Ureter (tissue), 1 donor: ENCODE measurements around the gene FOXN3. TPM values are rescaled to one million over a fixed set of nuclear protein-coding genes. Genes with fewer than 3 reads are reported as not detected.

Source experiments
- DNase-seq: peaks from one replicate; pipeline ENCODE4 v3.0.0-alpha.2; 2020; ENCODE audit warnings: low spot score
- total RNA-seq: library from RNA; stranded (reverse); gene quantifications from one replicate; pipeline ENCODE4 v1.2.4, GENCODE V29; 2023
- donor health status: DM: yes; HTN: yes; CAD: no.

FOXN3 gene
- total RNA-seq, 1 donor from 2014 or later: 91.7 TPM

DNA sequence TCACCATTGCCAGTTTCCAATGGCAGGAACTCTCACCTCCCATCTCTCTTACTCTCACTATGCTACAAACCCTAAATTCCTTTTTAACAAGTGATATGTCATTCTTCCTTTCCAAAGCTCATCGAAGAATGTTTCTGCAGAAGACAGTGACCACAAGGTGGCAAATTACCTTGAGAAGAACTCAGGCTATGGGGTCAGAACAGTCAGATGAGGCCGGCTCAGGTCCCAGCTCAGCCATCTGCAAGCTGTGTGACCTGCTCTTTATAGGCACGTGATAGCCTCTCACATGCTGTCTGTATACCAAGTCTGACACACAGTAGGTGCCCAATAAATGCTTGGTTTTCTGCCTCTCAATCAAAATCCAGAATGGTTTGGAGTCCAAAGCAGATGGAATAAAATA, 80.7 kb downstream of the FOXN3 start:
- no peak for DNase-seq

DNA sequence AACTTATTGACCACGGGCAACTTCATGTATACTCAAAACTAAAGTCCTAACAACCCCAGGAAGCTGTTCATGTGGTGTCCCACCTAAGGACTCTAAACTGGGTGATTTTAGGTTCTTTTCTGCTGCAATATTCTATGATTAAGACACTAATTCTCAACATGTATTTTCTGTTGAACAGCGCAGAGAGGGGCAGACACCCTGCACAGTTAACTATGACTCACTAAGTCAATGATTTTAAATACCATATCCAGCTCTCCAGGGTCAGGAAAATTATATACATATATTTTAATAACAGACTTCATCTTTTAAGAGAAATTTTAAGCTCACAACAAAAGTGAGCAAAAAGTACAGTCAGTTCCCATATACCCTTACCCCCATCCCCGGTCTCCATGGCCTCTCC, 85.0 kb downstream of the FOXN3 start:
- no peak for DNase-seq

DNA sequence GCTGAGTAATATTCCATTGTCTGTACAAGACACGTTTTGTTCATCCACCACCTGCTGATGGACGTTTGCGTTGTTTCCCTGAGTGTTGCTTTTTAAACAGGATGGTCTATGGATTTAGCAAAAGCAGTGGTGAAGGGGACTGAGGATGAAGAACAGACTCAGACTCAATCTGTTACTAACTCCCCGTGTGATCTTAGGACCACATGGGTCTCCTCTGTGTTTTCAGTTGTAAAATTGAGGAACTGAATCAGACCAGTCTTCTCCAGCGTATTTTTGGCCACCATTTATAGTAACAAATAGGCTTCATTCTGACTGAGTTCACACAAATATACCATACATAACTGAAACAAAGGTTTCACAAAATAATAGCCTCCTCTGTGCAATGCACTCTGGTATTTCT, 85.6 kb downstream of the FOXN3 start:
- no peak for DNase-seq

DNA sequence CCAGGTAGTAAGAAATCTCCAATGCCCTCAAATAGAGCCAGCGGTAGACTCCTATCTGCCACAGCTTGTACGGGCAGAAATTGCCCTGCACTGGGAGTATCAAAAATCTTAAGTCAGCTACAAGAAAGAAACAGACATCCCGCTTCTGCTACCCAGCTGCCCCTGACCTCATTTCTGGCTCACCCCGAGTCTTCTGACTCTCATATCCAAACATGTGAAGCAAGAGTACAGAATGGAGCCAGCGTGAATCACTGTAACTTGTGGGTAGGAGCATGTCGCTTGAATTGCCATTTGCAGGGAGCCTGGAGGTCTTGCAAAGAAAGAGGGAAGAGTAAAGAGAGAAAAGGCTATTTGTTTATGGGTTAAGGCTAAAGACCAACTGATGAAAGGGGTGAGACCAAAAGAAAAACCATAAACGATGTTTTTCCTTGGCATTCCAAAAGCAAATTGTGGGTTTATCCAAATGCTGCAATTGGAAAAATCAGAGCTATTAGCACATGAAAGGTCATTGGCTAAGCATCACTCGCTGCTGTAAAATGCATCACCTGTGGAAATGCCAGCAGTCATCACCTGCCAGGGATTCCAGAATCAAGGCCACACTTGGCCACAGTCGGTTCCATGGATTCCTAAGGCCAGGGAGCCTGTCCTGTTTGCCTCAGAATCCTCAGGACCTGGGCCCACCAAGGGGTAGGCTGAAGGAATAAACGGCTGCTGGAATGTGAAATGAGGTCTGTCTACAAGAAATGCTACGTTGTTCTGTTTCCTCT, 86.6 kb downstream of the FOXN3 start:
- DNase-seq: peak; percentile 62

DNA sequence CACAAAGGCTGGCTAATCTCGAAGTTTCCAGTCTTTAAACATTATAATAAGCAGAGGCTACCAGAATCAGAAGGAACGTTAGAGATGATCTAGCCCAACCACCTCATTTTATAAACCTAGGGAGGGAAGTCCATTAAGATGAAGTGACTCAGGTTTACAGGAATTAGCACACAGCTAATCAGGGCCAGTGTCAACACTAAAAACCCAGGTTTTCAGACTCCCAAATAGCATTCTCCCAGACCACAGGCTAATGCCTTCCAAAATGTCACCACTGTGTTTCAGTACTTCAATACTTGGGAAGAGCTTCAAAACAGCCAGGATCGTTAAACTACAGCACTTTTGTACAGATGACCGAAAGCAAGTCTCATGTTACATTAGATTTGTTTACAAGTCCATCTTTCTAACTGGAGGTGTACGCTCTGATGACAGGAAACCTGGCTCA, 89.2 kb downstream of the FOXN3 start:
- DNase-seq: no peak

DNA sequence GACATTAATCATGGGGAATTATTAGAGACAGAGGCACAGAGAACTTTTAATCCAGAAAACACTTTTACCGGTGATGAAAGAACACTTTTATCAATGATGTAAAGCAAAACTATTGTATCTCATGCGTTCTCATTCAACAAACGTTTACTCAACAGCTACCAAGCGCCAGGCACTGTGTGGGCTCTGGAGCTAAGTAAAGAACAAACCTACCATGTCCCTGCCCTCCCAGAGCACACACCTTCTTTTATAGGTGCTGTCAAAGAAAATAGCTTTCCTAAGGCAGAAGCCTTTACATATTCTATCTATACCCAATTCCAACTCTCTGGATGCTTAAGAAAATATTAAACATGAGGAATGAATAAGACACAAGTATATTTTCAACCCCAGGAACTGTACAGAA, 91.1 kb downstream of the FOXN3 start:
- DNase-seq: no peak

DNA sequence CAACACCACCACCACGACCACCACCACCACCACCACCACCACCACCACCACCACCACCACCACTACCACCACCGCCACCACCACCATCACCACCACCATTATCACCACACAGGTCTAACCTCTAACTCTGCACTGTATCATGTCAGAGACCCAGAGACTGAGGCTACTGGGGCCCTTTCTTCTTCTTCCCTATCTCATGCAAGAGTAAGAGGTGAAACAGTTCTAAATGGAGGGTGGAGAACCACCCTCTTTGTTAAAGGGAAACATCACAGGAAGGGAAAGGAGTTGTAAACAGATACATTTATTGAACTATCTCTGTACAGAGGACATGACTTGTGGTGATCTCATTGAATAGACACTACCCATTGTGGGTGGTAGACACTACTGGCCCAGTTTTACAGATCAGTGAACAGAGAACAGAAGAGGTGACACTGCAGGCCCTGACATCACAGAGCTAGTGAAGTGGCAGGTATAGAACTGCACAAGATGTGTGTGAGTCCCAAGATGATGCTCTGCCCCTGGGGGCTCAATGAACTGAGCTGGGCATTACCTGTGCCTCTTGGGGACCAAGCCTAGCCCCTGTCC, 91.6 kb downstream of the FOXN3 start:
- DNase-seq: no peak

DNA sequence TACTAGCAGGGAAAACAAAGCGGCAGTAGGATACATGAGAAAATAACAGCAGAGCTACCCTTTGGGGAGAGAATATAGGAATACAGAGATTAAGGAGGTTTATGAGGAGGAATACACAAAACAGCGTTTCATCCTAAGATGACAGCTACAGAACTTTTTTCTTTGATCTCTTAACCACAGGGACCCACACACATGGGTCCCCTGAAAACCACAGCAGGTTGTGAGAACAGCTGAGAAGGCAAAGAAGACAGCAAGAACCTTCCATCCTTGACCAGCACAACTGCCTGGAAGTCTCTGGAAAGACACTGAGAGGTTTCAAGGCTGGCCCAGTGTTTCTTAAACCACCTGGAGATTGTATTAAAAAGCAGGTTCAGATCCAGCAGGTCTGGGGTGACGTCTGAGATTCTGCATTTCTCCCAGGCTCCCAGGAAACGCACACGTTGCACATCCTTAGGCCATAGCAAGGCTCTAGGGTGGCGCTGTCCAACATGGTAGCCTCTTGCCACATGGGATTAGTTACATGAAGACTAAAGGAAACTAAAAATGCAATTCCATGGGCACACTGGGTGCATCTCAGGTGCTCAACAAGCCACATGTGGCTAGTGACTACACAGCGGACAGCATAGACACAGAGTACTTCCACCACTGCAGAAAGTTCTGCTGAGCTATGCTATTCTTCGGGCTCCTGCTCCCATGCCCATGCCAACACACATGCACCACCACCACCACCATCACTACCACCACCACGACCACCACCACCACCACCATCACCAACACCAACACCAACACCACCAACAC, 92.3 kb downstream of the FOXN3 start:
- DNase-seq: no peak

DNA sequence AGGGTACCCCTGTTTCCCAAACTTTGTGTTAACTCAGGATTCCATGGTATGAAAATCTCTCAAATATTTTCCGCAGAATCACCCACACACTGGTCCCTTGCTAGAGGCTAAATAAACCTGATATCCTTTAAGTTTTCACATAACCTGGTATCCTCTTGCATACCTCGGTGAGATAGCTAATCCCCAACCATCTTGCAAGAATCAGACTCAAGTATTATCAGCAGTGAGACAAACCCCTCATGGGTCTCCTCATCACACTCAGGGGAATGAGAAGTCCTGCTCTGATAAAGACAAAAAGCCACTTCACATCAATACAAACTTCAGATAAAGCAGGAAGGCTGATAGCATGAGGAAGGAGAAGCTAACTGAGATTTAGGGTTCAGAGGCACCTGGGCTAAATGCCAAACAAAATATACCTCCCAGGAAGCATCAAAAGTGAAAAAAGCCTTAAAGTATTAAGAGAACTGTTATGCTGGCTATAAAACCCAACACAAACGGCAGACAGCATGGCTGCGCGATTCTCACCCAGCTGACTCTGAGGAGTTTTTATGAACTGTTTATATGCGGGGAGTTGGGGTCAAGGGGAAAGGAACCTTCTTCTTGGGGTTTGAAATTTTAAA, 96.5 kb downstream of the FOXN3 start:
- DNase-seq: no peak

DNA sequence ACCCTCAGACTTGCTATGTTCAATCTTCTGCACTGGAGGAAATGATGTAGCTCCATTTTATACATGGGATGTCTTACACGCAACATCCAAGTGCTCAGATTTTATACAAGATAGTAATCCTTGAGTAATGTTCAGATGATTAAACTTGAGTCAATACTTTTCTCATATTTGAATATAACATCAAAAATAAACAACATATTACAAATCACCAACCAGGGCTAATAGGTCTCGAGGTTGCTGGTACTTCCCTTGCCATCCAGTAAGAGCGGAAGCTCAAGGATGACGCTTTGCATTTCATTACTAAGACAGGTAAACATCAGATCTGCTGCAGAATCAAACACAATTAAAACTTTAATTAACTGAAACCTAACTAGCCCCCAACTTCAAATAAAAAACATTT, 97.3 kb downstream of the FOXN3 start:
- no peak for DNase-seq

DNA sequence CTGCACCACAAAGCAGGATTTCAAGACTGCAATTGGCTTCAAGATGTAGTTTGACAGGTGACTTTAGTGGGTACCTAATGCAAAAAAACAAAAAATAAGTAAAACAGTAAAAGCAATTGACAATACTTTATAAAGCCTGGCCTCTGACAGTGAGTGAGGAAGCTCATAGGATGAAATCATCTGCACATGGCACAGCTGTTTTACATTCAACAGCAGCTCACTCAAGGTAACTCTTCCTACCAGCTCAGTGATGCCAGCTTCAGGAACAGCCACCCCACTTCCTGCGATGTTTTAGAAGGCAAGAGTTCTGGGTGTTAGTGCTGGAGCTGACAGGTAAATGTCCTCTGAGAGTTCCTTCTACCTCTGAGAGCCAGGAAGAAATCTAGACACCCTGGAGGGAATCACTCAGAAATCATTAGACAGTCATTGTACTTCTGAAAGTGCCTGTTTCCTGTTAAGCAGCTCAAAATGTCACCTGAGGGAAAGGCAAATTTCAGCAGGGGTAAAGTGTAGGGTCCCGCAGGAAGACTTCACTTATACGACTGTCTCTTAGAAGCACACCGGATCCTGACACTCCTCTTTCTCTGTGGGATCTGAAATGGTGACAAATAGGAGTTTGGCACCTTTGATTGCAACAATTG, 99.9 kb downstream of the FOXN3 start:
- no peak for DNase-seq

DNA sequence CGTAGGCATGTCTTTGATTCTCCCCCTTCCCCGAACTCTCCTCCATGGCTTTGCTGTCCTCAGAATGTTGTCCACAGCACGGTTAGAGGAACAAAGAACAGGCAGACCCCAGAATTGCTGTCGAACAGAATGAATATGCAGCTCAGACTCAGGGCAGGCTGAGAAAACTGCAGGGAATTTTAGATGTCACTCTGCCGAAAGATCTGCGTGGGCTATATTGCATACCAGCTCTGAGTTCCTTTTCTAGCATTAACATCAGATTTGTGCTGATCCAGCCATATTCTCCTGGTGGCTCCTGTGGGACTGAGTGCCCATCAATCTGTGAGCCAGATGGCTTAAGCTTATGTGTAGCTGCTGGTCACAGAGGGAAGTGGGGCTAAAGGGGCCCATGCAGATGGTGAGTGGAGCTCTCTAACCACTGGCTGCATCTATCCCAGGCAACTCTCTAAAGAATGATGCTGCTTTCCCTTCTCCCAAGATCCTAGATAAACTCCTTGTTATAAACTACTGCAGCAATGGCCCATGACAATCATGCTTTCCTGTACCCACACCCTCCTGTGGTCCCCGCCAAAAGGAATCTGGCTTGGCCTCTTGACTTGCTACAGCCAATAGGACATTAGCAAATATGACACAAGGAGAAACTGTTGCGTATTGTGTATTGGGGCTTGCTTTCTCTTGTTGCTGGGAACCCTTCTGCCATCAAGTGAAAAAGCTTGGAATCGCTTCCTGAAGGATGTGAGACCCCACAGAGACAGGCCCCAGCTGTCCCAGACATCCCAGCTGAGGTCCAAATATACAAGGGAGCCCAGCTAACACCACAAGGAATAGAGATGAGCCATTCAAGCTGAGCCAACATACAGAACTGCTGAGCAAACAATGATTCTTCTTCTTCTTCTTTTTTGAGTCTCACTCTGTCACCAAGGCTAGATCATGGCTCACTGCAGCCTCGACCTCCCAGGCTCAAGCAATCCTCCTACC, 101.3 kb downstream of the FOXN3 start:
- DNase-seq: no peak

DNA sequence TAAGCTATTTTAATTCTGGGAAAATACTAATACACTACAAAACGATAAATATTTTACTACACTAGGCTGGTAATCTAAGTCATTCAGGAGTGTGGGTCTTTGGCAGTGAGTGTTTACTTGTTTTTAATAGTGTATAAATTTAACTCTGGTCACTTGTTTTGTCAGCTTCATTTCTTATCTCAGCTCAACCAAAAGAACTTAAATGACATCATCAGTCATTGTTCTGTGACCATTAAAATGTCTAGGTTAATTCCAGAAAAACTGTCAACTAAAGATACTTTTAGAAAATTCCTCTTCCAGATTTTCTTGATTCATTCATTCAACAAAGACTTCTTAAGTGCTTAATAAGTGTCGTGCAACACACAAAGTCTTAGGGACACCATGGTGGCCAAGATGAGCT, 102.8 kb downstream of the FOXN3 start:
- no peak for DNase-seq

DNA sequence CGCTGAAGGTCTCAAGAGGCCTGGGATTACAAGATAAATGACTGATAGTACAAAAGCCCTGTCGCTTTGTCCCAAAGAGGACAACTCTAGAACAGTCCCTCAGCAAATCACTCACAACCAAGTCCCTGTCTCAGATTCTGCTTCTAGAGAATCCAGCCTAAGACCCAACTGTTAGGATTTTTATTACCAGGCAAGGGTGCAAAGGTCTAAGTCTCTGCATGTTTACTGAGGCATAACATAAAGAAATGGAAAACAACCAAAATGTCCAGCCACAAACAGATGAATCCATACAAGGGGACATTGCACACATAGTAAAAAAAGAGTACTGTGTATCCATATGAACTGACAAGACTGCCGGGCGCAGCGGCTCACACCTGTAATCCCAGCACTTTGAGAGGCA, 104.1 kb downstream of the FOXN3 start:
- no peak for DNase-seq

DNA sequence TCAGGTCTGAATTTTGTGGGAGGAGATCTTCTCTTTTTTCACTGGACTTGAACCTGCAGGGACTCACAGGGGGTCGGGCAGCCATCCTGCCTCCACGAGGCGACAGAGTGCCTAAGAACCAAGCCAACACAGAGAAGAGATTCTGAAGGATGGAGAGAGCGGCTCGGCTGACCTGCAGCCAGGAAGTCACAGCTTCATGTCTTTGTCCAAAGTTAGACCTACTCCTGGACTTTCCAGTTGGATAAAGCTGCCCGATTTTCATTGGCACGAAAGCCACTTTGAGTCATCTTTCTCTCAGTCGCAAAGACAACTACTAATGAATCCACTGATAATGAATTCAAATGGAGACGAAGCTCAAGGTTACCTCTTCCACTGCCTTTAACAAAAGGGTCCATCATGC, 106.8 kb downstream of the FOXN3 start:
- no peak for DNase-seq

DNA sequence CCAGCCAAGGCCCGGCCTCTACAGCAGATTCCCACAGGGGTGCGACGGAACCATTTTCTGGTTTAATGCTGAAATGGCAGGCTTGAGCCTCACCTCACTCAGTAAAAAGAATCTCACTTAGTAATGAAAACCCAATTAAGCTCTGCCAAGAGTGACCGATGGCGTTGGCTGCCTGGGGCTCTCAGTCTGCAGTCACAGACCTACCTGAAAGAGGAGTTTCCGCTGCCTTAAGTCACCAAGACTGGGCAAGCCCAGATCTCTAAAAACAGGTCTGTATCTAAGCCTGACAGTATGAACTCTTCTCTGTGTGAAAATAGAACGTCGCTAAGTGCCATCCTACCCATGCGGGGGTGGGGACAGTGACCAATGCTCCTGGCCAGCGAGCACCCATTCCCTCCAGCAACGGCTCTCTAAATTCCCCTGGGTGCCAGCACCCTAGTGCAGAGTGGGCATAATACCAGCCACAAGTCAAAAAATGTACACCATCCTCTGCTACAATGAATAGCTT, 107.3 kb downstream of the FOXN3 start:
- no peak for DNase-seq

DNA sequence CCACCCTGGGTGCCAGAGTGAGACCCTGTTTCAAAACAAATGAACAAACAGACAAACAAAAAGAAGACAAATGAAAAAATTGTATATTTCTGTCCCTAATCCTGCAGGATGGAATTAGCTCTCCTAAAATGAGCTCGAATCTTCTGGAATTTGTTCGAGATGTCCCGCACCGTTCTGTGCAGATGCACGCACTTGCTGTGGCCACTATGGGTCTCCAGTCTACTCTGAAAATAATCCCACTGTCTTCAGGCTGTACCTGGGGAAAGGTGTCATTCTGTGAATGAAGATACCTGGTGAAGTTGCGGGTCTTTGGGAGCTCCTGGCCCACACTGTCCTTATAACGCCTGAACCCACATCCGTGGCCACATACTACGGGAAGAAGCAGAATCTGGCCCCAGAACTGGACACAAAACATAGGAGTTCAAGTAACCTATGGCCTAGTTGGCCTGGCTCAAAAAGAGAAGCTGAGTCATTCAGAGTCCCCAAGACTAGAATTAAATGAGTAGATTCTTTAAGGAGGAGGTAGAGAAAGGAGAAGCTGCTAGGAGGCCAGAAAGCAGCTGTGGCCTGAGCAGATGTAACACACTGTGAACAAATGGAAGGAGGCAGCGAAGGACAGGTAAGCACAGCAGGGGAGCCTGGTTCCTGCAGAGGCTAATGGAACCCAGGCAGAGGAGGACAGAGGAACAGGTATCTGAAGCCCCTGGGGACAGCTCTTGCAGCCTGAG, 108.6 kb downstream of the FOXN3 start:
- DNase-seq: no peak

DNA sequence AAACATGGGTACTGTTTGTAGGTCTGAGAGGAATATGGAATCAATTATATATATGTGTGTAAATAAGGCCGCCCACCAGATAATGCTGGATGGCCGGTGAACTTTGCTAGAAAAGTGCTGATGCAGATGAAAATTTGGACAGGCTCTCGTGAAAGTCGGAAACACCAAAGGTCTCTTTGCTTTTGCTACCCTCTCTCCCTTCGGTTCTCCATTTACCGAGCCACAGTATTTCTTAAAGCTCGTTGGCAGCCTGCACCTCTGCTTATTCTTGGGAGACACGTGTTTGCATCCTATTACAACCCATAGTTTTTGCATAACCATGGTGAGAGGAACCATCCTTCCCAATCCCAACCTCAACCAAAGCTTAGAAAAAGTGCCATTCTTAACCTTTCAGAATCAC, 109.6 kb downstream of the FOXN3 start:
- DNase-seq: no peak

DNA sequence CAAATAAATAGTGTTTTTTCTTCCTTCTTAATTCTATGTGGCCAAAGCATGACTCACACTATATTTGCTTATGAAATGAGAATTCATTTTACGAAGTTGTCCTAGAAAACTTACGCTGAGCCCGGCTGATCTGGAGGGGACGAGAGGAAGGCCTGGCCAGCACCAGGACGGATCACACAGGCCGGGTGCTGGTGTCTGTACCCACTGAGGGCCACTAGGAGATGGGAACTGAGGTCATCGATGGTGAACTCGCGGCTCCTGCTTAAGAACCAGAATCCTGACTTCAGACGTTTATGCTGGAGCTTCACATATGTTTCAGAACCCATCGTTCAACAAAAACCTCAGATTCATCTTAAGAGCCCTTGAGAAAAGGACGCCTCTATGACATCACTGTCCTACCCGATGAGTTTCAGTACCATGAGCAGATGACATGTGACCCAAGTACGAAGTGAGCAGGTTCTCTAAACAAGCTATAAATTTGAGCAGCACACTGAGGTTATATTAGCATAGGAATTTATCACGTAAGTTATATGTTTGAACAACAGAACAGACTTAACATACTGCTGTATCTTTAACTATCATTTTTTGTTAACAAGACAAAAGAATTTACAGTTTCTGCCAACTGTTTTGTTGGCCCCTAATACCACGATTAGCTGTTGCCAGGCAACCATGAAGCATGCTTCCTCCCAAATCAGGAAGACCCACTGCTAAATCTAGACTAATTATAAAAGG, 111.9 kb downstream of the FOXN3 start:
- DNase-seq: no peak
